Loucy (cell line): Measurements from ENCODE around the gene FGFR3.

Source experiments
- H2AFZ ChIP-seq: fragments of 200-600 bp; sonication (generic); 2 replicates; pipeline ENCODE4 v1.6.0; 2016; ENCODE audit warnings: antibody characterized with exemption, mild to moderate bottlenecking, low read length, moderate library complexity
- H3F3A ChIP-seq: fragments of 200-600 bp; 2 replicates; pipeline ENCODE4 v1.6.0; 2016; ENCODE audit warnings: antibody characterized with exemption, low read depth, mild to moderate bottlenecking
- H3K27me3 ChIP-seq: fragments of 200-600 bp; sonication (generic); 2 replicates; pipeline ENCODE4 v1.6.1; 2014; ENCODE audit warnings: low read length, mild to moderate bottlenecking; ENCODE audit not compliant: insufficient read depth, poor library complexity, severe bottlenecking
- H3K36me3 ChIP-seq: fragments of 200-600 bp; sonication (generic); 2 replicates; pipeline ENCODE4 v1.6.1; 2016; ENCODE audit warnings: low read length; ENCODE audit not compliant: insufficient read depth
- H3K4me1 ChIP-seq: fragments of 200-600 bp; sonication (generic); 2 replicates; pipeline ENCODE4 v1.5.1; 2014; ENCODE audit warnings: low read length, mild to moderate bottlenecking; ENCODE audit not compliant: insufficient read depth, poor library complexity, severe bottlenecking
- H3K4me2 ChIP-seq: fragments of 200-600 bp; sonication (generic); 2 replicates; pipeline ENCODE4 v1.6.0; 2014; ENCODE audit warnings: antibody characterized with exemption, low read length, low read depth, mild to moderate bottlenecking; ENCODE audit not compliant: poor library complexity, severe bottlenecking
- H3K4me3 ChIP-seq: fragments of 200-600 bp; sonication (generic); 2 replicates; pipeline ENCODE4 v1.5.1; 2014; ENCODE audit warnings: low read length, mild to moderate bottlenecking, mixed read lengths; ENCODE audit not compliant: poor library complexity, severe bottlenecking
- H3K79me2 ChIP-seq: fragments of 200-600 bp; sonication (generic); 2 replicates; pipeline ENCODE4 v1.6.1; 2014; ENCODE audit warnings: low read length; ENCODE audit not compliant: insufficient read depth
- H3K9ac ChIP-seq: fragments of 200-600 bp; sonication (generic); 2 replicates; pipeline ENCODE4 v1.6.0; 2014; ENCODE audit warnings: mild to moderate bottlenecking, low read depth, low read length, moderate library complexity; ENCODE audit not compliant: poor library complexity, severe bottlenecking
- H3K9me2 ChIP-seq: fragments of 200-600 bp; sonication (generic); replicated peaks from 2 replicates; pipeline ENCODE4 v1.6.1; 2016; ENCODE audit warnings: low read depth, low read length, mixed read lengths
- H3K9me3 ChIP-seq: fragments of 200-600 bp; sonication (generic); 2 replicates; pipeline ENCODE4 v1.6.1; 2014; ENCODE audit warnings: mild to moderate bottlenecking, antibody characterized with exemption, low read length, low read depth; ENCODE audit not compliant: insufficient read depth
- H4K20me1 ChIP-seq: fragments of 200-600 bp; sonication (generic); 2 replicates; pipeline ENCODE4 v1.6.0; 2014; ENCODE audit warnings: antibody characterized with exemption, low read length, mild to moderate bottlenecking; ENCODE audit not compliant: insufficient read depth, poor library complexity, severe bottlenecking
- CTCF ChIP-seq: fragments of 200-600 bp; sonication (generic); conservative IDR thresholded peaks from 2 replicates; pipeline ENCODE4 v1.5.1; 2014; ENCODE audit warnings: mild to moderate bottlenecking, antibody characterized with exemption, low read length
- EZH2phosphoT487 ChIP-seq: fragments of 200-600 bp; IDR thresholded peaks from 2 replicates; pipeline ENCODE4 v1.6.1; 2018; ENCODE audit warnings: antibody characterized with exemption, mild to moderate bottlenecking, moderate library complexity, borderline replicate concordance

FGFR3 gene

GRCh38 chr4:1783015-1783414, 10.1 kb upstream of the FGFR3 start:
- TF ChIP-seq CTCF: no peak
- TF ChIP-seq EZH2phosphoT487: no peak
- Histone ChIP-seq H3K27me3 (no peaks in the 10 kb centered on the region), H2AFZ (no peak overlapping the region), H3K4me1 (no peaks in the 10 kb centered on the region), H3K79me2 (no peaks in the 10 kb centered on the region), H3K4me2 (no peak overlapping the region), H3F3A (no peaks in the 10 kb centered on the region), H3K36me3 (no peaks in the 10 kb centered on the region), H4K20me1 (no peaks in the 10 kb centered on the region), H3K9ac (no peak overlapping the region), H3K4me3 (no peak overlapping the region), H3K9me2 (no peaks in the 10 kb centered on the region), H3K9me3 (no peaks in the 10 kb centered on the region)

GRCh38 chr4:1783970-1784369, 9.1 kb upstream of the FGFR3 start:
- Histone ChIP-seq H2AFZ (no peak overlapping the region), H3K4me3 (no peak overlapping the region), H3K9me2 (no peaks in the 10 kb centered on the region), H3K36me3 (no peaks in the 10 kb centered on the region), H3K9ac (no peak overlapping the region), H3K4me1 (no peaks in the 10 kb centered on the region), H3K9me3 (no peaks in the 10 kb centered on the region), H3K27me3 (no peaks in the 10 kb centered on the region), H4K20me1 (no peaks in the 10 kb centered on the region), H3K4me2 (no peak overlapping the region), H3K79me2 (no peaks in the 10 kb centered on the region), H3F3A (no peaks in the 10 kb centered on the region)
- TF ChIP-seq EZH2phosphoT487 (no peak), CTCF (no peak)

GRCh38 chr4:1784395-1784788, 8.7 kb upstream of the FGFR3 start:
- Histone ChIP-seq H3K4me2 (no peak overlapping the region), H4K20me1 (no peaks in the 10 kb centered on the region), H3K9me3 (no peaks in the 10 kb centered on the region), H3F3A (no peaks in the 10 kb centered on the region), H3K27me3 (no peaks in the 10 kb centered on the region), H3K9me2 (no peaks in the 10 kb centered on the region), H3K4me1 (no peaks in the 10 kb centered on the region), H3K9ac (no peak overlapping the region), H3K79me2 (no peaks in the 10 kb centered on the region), H3K4me3 (no peak overlapping the region), H2AFZ (no peak overlapping the region), H3K36me3 (no peaks in the 10 kb centered on the region)
- no peak for TF ChIP-seq EZH2phosphoT487
- no peak for TF ChIP-seq CTCF
